Measurements from ENCODE around the gene SP9. TPM values are rescaled to one million over a fixed set of nuclear protein-coding genes. Genes with fewer than 3 reads are reported as not detected.
A peak's percentile ranks its signal among the peaks of the same experiment; 100 is the strongest.

The SP9 gene
- total and polyA plus RNA-seq, 9 of the 15 experiments (the other 6 are each of a cell fraction or from before 2014, with no cell fraction given) = 0.04 to 0.23 (median 0.11) TPM; not detected in 3

- TF ChIP-seq SIN3A (IDR thresholded peaks at IDR 0.05; ENCODE audit: borderline replicate concordance in 2 of 2, control insufficient read depth in 1 of 2, low read depth in 2 of 2, low read length in 2 of 2) (no peak), MCM5 (IDR thresholded peaks at IDR 0.05; ENCODE audit: low read depth) (no peak), FOXJ2 (tag; IDR thresholded peaks at IDR 0.05) (no peak), GTF2E2 (tag; IDR thresholded peaks at IDR 0.05) (no peak), ZFPM2 (CRISPR knock-in tag; IDR thresholded peaks at IDR 0.05) (no peak), NR4A1 (CRISPR knock-in tag; IDR thresholded peaks at IDR 0.05) (no peak), NR4A1 (tag; IDR thresholded peaks at IDR 0.05) (no peak), COPS2 (conservative IDR thresholded peaks at IDR 0.05) (no peak), ZSCAN32 (CRISPR knock-in tag; IDR thresholded peaks at IDR 0.05) (no peak), ARID4B (CRISPR knock-in tag; IDR thresholded peaks at IDR 0.05) (peak; percentile 75; the same call in 1 of the 2 replicates), ERF (CRISPR knock-in tag; IDR thresholded peaks at IDR 0.05) (no peak), SLC30A9 (CRISPR knock-in tag; IDR thresholded peaks at IDR 0.05) (no peak), PYGO2 (tag; IDR thresholded peaks at IDR 0.05) (no peak), JUNB (CRISPR knock-in tag; conservative IDR thresholded peaks at IDR 0.05) (no peak), ZNF444 (CRISPR knock-in tag; IDR thresholded peaks at IDR 0.05) (no peak), FOXO4 (CRISPR knock-in tag; IDR thresholded peaks at IDR 0.05) (no peak), TSC22D4 (tag; IDR thresholded peaks at IDR 0.05) (no peak), E2F5 (CRISPR knock-in tag; IDR thresholded peaks at IDR 0.05) (peak; percentile 28), GABPB1 (CRISPR knock-in tag; IDR thresholded peaks at IDR 0.05) (no peak; the same call in 1 of the 2 replicates), SMARCB1 (IDR thresholded peaks at IDR 0.05; ENCODE audit: insufficient read length, low read depth) (no peak), PHF21A (IDR thresholded peaks at IDR 0.05; ENCODE audit: borderline replicate concordance, low read depth) (0 out of 2 replicates have a peak, but pooled peaks have one; percentile 24)
Observed at GRCh38 chr2:174336501-174337336, 2.0 kb downstream of the SP9 start (continued).
